Measurements from ENCODE around the gene TTLL13. TPM values are rescaled to one million over a fixed set of nuclear protein-coding genes. Genes with fewer than 3 reads are reported as not detected.

TTLL13 gene
- total and polyA plus RNA-seq, 9 of the 15 experiments (the other 6 are each of a cell fraction or from before 2014, with no cell fraction given), result 0.05 to 0.24 (median 0.11) TPM; not detected in 1

DNA sequence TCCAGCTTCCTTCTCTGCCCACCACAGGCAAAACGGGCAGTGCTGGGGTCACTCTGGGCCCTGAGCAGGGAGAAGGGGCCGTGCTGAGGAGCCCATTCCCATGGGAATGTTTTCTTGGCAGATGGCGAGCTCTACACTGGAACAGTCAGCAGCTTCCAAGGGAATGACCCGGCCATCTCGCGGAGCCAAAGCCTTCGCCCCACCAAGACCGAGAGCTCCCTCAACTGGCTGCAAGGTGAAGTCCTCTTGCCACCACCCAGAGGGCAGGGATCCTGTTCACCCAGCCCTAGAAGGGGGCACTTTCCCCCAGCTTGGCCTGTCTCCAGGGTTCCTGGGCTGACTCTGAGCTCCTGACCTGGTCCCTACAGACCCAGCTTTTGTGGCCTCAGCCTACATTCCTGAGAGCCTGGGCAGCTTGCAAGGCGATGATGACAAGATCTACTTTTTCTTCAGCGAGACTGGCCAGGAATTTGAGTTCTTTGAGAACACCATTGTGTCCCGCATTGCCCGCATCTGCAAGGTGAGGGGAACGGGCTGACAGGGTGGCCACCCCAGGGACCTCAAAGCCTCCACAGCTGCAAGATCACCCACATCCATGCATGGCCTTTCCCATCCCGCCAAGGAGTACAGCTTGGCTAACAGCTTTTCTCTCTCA, 28.0 kb upstream of the TTLL13 start (continued):
- TF ChIP-seq YY1 (IDR thresholded peaks at IDR 0.05; ENCODE audit: borderline replicate concordance in 1 of 3, control insufficient read depth in 1 of 3, extremely low read depth in 1 of 3, insufficient read depth in 3 of 3, insufficient read length in 1 of 3, insufficient replicate concordance in 2 of 3, low read depth in 1 of 3, low read length in 2 of 3), result peak in 1 of 3 experiments; percentile 27
- no peak for TF ChIP-seq SP1 (CRISPR knock-in tag; IDR thresholded peaks at IDR 0.05)
- TF ChIP-seq CHD1 (IDR thresholded peaks at IDR 0.05; ENCODE audit: low read length), result no peak
- no peak for TF ChIP-seq ILK (tag; IDR thresholded peaks at IDR 0.05; ENCODE audit: borderline replicate concordance, low read depth)
- TF ChIP-seq TARDBP (IDR thresholded peaks at IDR 0.05), result no peak
- no peak for TF ChIP-seq MTA3 (IDR thresholded peaks at IDR 0.05; ENCODE audit: borderline replicate concordance)
- TF ChIP-seq, protein P1, sequence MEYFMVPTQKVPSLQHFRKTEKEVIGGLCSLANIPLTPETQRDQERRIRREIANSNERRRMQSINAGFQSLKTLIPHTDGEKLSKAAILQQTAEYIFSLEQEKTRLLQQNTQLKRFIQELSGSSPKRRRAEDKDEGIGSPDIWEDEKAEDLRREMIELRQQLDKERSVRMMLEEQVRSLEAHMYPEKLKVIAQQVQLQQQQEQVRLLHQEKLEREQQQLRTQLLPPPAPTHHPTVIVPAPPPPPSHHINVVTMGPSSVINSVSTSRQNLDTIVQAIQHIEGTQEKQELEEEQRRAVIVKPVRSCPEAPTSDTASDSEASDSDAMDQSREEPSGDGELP (CRISPR knock-in tag; IDR thresholded peaks at IDR 0.05; ENCODE audit: borderline replicate concordance), result 0 out of 2 replicates have a peak, but pooled peaks have one; percentile 14
- no peak for TF ChIP-seq TFAM (CRISPR knock-in tag; conservative IDR thresholded peaks at IDR 0.05)
- TF ChIP-seq RAD21 (CRISPR knock-in tag; conservative IDR thresholded peaks at IDR 0.05 in 1 of 2, IDR thresholded peaks at IDR 0.05 in 1 of 2), result peak; percentile 66 to 88
- TF ChIP-seq, protein P2, sequence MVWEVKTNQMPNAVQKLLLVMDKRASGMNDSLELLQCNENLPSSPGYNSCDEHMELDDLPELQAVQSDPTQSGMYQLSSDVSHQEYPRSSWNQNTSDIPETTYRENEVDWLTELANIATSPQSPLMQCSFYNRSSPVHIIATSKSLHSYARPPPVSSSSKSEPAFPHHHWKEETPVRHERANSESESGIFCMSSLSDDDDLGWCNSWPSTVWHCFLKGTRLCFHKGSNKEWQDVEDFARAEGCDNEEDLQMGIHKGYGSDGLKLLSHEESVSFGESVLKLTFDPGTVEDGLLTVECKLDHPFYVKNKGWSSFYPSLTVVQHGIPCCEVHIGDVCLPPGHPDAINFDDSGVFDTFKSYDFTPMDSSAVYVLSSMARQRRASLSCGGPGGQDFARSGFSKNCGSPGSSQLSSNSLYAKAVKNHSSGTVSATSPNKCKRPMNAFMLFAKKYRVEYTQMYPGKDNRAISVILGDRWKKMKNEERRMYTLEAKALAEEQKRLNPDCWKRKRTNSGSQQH (CRISPR knock-in tag; IDR thresholded peaks at IDR 0.05), result no peak

Data from K562 (cell line).